GM19023 (cell line): ENCODE measurements around the gene ADCY5.

ENCODE experiments used
- ATAC-seq: cut with Tn5 transposase; IDR thresholded peaks from one replicate; pipeline ENCODE4 v1.9.1; 2021; ENCODE audit warnings: mild to moderate bottlenecking, moderate library complexity; ENCODE audit not compliant: unreplicated experiment

ADCY5 gene

GRCh38 chr3:123346021-123346420 lies 102.9 kb downstream of the ADCY5 start:
- ATAC-seq = no peak

GRCh38 chr3:123344907-123345594 lies 103.8 kb downstream of the ADCY5 start:
- no peak for ATAC-seq

GRCh38 chr3:123344175-123344906 lies 104.5 kb downstream of the ADCY5 start:
- no peak for ATAC-seq

- no peak for ATAC-seq
Measured at GRCh38 chr3:123343296-123344174, 105.4 kb downstream of the ADCY5 start.

DNA sequence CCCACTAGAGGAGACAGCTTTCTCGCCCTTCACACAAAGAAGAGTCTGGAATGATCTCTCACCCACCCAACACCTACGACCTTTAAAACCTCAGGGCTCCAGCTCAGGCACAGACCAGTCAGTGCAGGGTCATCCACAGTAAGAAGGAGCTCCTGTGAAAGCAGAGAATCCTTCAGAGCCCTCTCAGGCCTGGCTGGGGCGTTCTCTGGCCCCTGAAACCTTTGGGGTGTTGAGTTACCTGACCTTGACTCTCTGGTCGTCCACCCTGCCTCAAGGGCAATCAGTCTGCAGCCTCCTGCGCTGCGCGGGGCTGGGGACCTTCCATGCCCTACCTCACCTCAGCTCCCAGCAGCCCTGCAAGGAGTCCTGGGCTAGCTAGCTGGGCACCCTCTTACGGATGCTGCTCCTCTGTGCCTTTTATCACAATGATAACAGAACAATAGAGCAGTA lies 106.2 kb downstream of the ADCY5 start:
- no peak for ATAC-seq

GRCh38 chr3:123341871-123342630 lies 106.8 kb downstream of the ADCY5 start:
- no peak for ATAC-seq

- no peak for ATAC-seq
Measured at GRCh38 chr3:123340336-123340735, 108.6 kb downstream of the ADCY5 start.

DNA sequence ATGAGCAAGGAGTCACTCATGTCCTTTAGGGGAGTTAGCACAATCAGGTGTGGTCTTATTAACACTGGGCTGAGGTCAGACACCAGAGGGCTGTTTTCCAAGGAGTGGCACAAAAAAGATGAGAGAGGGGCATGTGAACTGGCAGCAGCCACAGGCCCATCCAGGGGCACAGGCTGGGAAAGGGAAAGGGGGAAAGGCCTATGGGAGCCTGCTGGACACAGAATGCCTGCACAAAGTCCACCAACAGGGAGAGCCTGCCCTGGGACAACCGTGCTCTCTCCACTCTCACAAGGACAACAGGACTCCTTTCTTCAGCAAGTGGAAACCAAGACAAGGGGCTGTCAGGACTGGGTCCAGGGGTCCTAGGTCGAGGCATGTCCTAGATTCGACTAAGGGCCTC lies 109.6 kb downstream of the ADCY5 start:
- ATAC-seq = no peak

DNA sequence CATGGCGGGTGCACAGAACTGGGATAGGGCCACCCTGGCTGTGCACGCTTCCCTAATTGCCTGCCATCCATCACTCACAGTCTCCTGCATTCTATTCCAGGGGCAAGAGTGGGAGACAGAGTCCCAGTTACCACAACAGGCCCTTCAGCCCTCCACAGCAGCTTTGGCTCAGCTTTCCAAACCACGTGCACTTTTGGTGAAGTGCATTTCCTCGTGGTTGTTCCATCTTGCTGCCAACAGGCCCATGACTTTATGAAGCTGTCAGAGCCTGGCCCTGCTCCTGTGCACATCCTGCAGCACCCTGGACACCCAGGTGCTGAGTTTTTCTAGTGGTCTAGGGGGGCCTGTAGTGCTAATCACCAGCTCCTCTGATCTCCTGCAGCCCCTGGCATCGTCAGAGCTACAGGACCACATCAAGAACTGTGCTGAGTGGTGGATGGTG lies 110.2 kb downstream of the ADCY5 start:
- ATAC-seq = no peak

DNA sequence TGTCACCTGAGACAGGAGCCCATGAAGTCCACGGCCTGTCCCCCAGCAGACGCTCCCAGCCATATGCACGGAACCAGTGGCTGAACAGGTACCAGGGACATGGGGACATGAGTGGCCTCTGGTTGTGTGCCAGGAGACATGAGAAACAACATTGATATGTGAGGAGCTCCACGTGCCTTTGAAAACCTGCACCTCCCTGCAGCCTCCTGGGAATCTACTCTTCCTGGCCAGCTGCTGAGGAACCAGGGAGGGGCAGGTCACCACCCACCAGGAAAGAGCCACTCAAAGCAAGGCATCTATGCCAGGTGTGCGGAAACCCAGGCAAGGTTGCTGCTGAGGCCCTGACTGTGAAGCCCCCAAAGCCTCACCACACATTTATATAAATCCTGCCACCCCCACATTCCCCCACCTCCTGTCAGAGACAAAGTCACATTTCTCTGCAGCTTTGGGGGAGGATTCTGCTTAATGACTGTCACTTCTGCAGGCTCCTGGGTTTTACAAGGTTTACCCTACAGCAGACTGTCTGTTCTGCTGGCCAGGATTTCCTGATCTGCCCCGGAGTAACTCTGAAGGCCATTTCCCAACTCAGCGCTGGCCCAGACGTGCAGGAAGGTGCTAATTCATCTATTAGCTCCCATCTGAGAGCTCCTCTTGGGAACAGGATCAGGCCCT lies 110.8 kb downstream of the ADCY5 start:
- ATAC-seq = no peak

DNA sequence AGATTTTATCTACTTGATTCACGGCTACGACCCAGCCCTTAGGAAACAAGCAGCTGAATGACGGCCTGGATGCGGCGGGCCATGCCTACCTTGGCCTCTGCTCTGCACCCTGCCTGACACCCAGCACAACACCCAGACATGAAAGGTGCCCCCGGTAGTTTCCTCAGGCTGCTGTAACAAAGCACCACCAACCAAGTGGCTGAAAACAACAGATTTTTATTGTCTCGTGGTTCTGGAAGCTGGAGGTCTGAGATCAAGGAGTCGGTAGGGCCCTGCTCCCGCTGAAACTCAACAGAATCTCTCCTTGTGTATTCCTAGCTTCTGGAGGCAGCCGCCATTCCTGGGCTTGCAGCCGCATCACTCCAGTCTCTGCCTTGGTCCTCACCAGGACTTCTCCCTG lies 111.7 kb downstream of the ADCY5 start:
- ATAC-seq = no peak

GRCh38 chr3:123336441-123336851 lies 112.4 kb downstream of the ADCY5 start:
- no peak for ATAC-seq

- ATAC-seq = no peak
Measured at GRCh38 chr3:123336001-123336400, 112.9 kb downstream of the ADCY5 start.

- no peak for ATAC-seq
Measured at GRCh38 chr3:123335007-123335670, 113.8 kb downstream of the ADCY5 start.

DNA sequence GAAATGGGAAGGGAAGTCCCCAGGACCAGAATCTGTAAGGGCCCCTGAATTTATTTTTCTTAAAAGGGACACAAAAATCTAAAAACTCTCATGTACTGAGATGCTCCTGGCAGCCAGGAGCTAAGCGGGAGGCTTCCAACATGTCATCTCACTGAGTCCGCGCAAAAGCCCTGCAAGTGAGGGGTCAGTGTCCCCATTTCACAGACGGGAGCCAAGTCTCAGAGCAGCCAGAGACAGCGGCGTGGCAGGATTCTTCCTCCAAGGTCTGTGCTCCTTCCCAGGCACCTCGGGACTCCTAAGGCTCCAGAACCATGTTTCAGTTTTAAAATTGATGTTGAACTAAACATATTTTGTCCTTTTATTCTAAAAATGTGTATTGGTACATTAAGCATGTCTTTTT lies 114.8 kb downstream of the ADCY5 start:
- ATAC-seq = no peak

- no peak for ATAC-seq
Measured at GRCh38 chr3:123333401-123333800, 115.5 kb downstream of the ADCY5 start.

- ATAC-seq = no peak
Measured at GRCh38 chr3:123332124-123332641, 116.7 kb downstream of the ADCY5 start.

GRCh38 chr3:123331651-123332050 lies 117.2 kb downstream of the ADCY5 start:
- ATAC-seq = no peak

DNA sequence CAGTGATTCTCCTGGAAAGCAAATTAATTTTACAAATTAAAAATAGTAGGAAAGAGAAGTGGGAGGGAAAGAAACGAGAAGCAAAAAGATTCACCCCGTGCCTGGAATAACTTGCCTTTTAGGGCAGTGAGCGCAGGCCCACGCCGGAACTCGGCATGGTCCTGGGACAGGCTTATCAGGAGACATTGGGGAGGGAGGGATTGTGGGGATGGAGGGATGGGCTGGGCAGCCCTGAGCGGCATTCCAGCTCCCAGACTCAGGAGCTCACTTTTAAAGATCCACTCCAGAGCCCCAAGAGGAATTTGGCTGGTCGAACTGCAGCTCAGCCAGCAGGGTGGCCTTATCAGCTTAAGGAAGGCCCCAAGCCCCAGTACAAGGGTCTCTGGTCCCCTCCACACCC lies 117.9 kb downstream of the ADCY5 start:
- ATAC-seq = no peak
